GM12878 (cell line): Measurements from ENCODE around the gene PLP2. TPM values are rescaled to one million over a fixed set of nuclear protein-coding genes. Genes with fewer than 3 reads are reported as not detected.

Source experiments
- ATAC-seq: fragments of 200-7000 bp; cut with Tn5 transposase; 3 replicates; pipeline ENCODE4 v1.9.1; 2020; ENCODE audit warnings: mild to moderate bottlenecking, moderate library complexity
- BruUV-seq: library from RNA; stranded (reverse); fragments of 400-500 nt; replicated peaks from 2 replicates; lab custom pipeline; 2021; lab: Mats Ljungman, UMichigan
- CTCF ChIA-PET: fragments of 300-600 bp; sonication (Branson Sonifier 250); formaldehyde crosslinking; extraction: SDS; loops from one replicate; lab custom pipeline; 2021; ENCODE audit warnings: inconsistent platforms; lab: Yijun Ruan, JAX
- POLR2A ChIA-PET: fragments of 350-600 bp; formaldehyde crosslinking; extraction: SDS; loops from one replicate; lab custom pipeline; 2021; ENCODE audit warnings: inconsistent platforms; lab: Charles Lee
- RAD21 ChIA-PET: fragments of 300-600 bp; sonication (Branson Sonifier 250); formaldehyde crosslinking; loops from one replicate; lab custom pipeline; 2023; ENCODE audit warnings: antibody characterized with exemption; ENCODE audit not compliant: unreplicated experiment; lab: Charles Lee
- SMC1A ChIA-PET: fragments of 300-600 bp; sonication (Branson Sonifier 250); formaldehyde crosslinking; loops from one replicate; lab custom pipeline; 2023; ENCODE audit not compliant: unreplicated experiment, uncharacterized antibody; lab: Charles Lee
- DNase-seq: peaks from one replicate; pipeline ENCODE4 v3.0.0-alpha.2; 2011; ENCODE audit warnings: low read depth, low spot score
- FAIRE-seq: peaks from 3 replicates; lab custom pipeline; 2011; peaks lifted over from hg19 to GRCh38; lab: Jason Lieb, UNC
- H2AFZ ChIP-seq: 2 replicates; pipeline ENCODE4 v1.6.0; 2011; ENCODE audit warnings: low read depth, low read length, control low read depth; ENCODE audit not compliant: control insufficient read depth
- H3K27ac ChIP-seq: 2 replicates; pipeline ENCODE4 v1.5.1; 2011; ENCODE audit warnings: control low read depth; ENCODE audit not compliant: control insufficient read depth, insufficient read depth
- H3K27me3 ChIP-seq, 2 experiments: replicated peaks in 1 of 2; 2 replicates each; pipeline versions ENCODE4 v1.6.0 to v1.6.1; 2011; ENCODE audit warnings: low read length in 1 of 2; ENCODE audit not compliant: control insufficient read depth in 2 of 2, insufficient read depth in 2 of 2
- H3K36me3 ChIP-seq, 2 experiments: 2 replicates each; pipeline ENCODE4 v1.5.1; 2011; ENCODE audit warnings: low read length in 1 of 2; ENCODE audit not compliant: control insufficient read depth in 2 of 2, insufficient read depth in 2 of 2
- H3K4me1 ChIP-seq: 2 replicates; pipeline ENCODE4 v1.6.1; 2011; ENCODE audit warnings: mild to moderate bottlenecking, low read length, moderate library complexity, mixed read lengths; ENCODE audit not compliant: control insufficient read depth, insufficient read depth
- H3K4me2 ChIP-seq: 2 replicates; pipeline ENCODE4 v1.6.0; 2011; ENCODE audit warnings: control low read depth; ENCODE audit not compliant: control insufficient read depth, insufficient read depth
- H3K4me3 ChIP-seq: fragments of 200-600 bp; sonication (generic); 2 replicates; pipeline ENCODE4 v1.5.1; 2016
- H3K79me2 ChIP-seq: 2 replicates; pipeline ENCODE4 v1.6.0; 2011; ENCODE audit warnings: low read length; ENCODE audit not compliant: control insufficient read depth, insufficient read depth
- H3K9ac ChIP-seq: 2 replicates; pipeline ENCODE4 v1.8.0; 2011; ENCODE audit warnings: low read length, control low read depth, mixed read lengths; ENCODE audit not compliant: control insufficient read depth, insufficient read depth
- H3K9me3 ChIP-seq: replicated peaks from 3 replicates; pipeline ENCODE4 v1.5.1; 2011; ENCODE audit warnings: mild to moderate bottlenecking, low read length; ENCODE audit not compliant: control insufficient read depth, insufficient read depth
- H4K20me1 ChIP-seq: 2 replicates; pipeline ENCODE4 v1.6.0; 2011; ENCODE audit not compliant: control insufficient read depth, insufficient read depth
- EGR1 ChIP-seq, 2 experiments: IDR thresholded peaks; 1 replicate in 1 of 2; 2 replicates in 1 of 2; pipeline ENCODE4 v1.6.1; 2011 to 2012; ENCODE audit warnings: low read depth in 2 of 2, low read length in 2 of 2, borderline replicate concordance in 1 of 2, mild to moderate bottlenecking in 1 of 2, moderate library complexity in 1 of 2
- HDGF ChIP-seq: fragments of 450-650 bp; IDR thresholded peaks from 2 replicates; pipeline ENCODE4 v1.6.1; 2016; ENCODE audit warnings: antibody characterized with exemption
- KDM1A ChIP-seq: fragments of 200-600 bp; sonication (generic); IDR thresholded peaks from 2 replicates; pipeline ENCODE4 v1.6.1; 2016; ENCODE audit warnings: borderline replicate concordance
- KLF5 ChIP-seq: fragments of 450-650 bp; IDR thresholded peaks from 2 replicates; pipeline ENCODE4 v1.6.1; 2014; ENCODE audit warnings: mild to moderate bottlenecking; ENCODE audit not compliant: partially characterized antibody
- POU2F2 ChIP-seq: IDR thresholded peaks from 3 replicates; pipeline ENCODE4 v1.6.1; 2011; ENCODE audit warnings: low read depth, mild to moderate bottlenecking, low read length, borderline replicate concordance
- ZNF217 ChIP-seq: fragments of 450-650 bp; IDR thresholded peaks from 2 replicates; pipeline ENCODE4 v1.6.1; 2017; ENCODE audit warnings: antibody characterized with exemption, mild to moderate bottlenecking
- ZNF274 ChIP-seq: IDR thresholded peaks from one replicate; pipeline ENCODE4 v1.8.0; 2011; ENCODE audit not compliant: insufficient read length, insufficient read depth
- WGBS: methylation state at CpG from one replicate; pipeline ENCODE4 v1.1.6; 2016; ENCODE audit warnings: low lambda C conversion rate; ENCODE audit not compliant: insufficient replicate concordance, insufficient coverage; ENCODE audit errors: missing lambda C conversion rate; 5-methylcytosine and 5-hydroxymethylcytosine counted together
- in situ Hi-C: fragments of 300-500 bp; cut with MboI; formaldehyde crosslinking; loops from 9 replicates; pipeline ENCODE4 v1.14.3; 2018; ENCODE audit warnings: mixed read lengths
- intact Hi-C: fragments of 100-400 bp; cut with micrococcal nuclease; formaldehyde crosslinking; loops from one replicate; pipeline ENCODE4 v1.14.2; 2022; ENCODE audit not compliant: unreplicated experiment
- polyA plus RNA-seq, 11 experiments: library from polyadenylated mRNA; depleted of rRNA in 4 of 11; unstranded in 6 of 11; stranded (reverse) in 5 of 11; fragments of >200 nt; fragmentation: Nextera tagmentation in 4 of 11; fragmentation: Illumina TruSeq in 1 of 11; extraction: Ambion mirVana in 4 of 11; extraction: Trizol in 1 of 11; gene quantifications; 1 replicate in 1 of 11; 2 replicates in 10 of 11; pipeline versions ENCODE4 v1.2.1 to v1.2.3, GENCODE V29; 2011 to 2016; ENCODE audit warnings: inconsistent platforms in 2 of 11, missing spikeins in 2 of 11, low read depth in 1 of 11
- total RNA-seq, 4 experiments: library from RNA; depleted of rRNA in 3 of 4; stranded (reverse); fragments of >200 nt in 3 of 4; fragmentation: Illumina TruSeq in 1 of 4; extraction: Trizol in 1 of 4; gene quantifications; 2 replicates each; pipeline versions ENCODE4 v1.2.1 to v1.2.3, GENCODE V29; 2013 to 2021
- TF ChIP-seq, protein P1 (sequence below): fragments of 150-350 bp; IDR thresholded peaks from 2 replicates; pipeline ENCODE4 v1.6.1; 2016; ENCODE audit warnings: low read depth, low read length
- TF ChIP-seq, protein P2 (sequence below): IDR thresholded peaks from 2 replicates; pipeline ENCODE4 v1.6.1; 2012; ENCODE audit warnings: low read depth, low read length, improper control_type of control experiment
- TF ChIP-seq, protein P3 (sequence below): IDR thresholded peaks from 2 replicates; pipeline ENCODE4 v1.6.1; 2012; ENCODE audit warnings: low read depth, low read length, improper control_type of control experiment
- TF ChIP-seq, protein P4 (sequence below): IDR thresholded peaks from 2 replicates; pipeline ENCODE4 v1.6.1; 2012; ENCODE audit warnings: low read length, inconsistent platforms
- TF ChIP-seq, protein P5 (sequence below): fragments of 450-650 bp; IDR thresholded peaks from 2 replicates; pipeline ENCODE4 v1.6.1; 2017; ENCODE audit warnings: mild to moderate bottlenecking, low read depth, inconsistent platforms; ENCODE audit not compliant: poor library complexity, severe bottlenecking

Gene PLP2
- total and polyA plus RNA-seq, 10 of the 15 experiments (the other 5 are each of a cell fraction or from before 2014, with no cell fraction given) = 56.6 to 177 (median 99.3) TPM

DNA sequence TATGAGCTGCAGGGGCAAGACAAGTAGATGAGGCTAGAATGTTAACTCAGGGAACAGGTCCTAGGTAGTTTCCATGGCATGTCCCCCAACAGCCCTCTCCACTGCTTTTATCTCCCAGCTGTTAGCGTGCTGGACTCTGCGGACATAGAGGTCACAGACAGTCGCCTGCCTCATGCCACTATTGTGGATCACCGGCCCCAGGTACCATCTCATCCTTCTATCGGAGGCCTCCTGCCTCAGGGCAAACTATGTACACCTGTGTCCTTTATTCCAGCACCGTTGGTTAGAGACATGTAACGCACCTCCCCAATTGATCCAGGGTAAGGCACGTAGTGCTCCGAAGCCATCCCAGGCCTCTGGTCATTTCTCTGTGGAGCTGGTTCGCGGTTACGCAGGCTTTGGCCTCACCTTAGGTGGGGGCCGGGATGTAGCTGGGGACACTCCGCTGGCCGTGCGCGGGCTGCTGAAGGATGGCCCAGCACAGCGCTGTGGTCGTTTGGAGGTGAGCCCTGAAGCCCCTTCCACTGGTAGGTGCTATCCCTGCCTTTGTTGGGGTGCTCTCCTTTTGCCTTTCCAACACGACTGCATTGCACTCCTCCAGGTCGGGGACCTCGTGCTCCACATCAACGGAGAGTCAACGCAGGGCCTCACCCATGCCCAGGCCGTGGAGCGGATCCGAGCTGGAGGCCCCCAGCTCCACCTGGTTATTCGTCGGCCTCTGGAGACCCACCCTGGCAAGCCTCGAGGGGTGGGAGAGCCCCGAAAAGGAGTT is 6.9 kb upstream of the PLP2 start:
- Histone ChIP-seq H3K4me3 (no peak overlapping the region), H3K79me2 (no peaks in the 10 kb centered on the region), H3K9ac (no peak overlapping the region), H3K4me1 (peaks cover 9% of the 10 kb centered on the region), H4K20me1 (no peaks in the 10 kb centered on the region), H3K27me3 (no peaks in the 10 kb centered on the region), H2AFZ (no peak overlapping the region), H3K27ac (no peak overlapping the region), H3K9me3 (no peaks in the 10 kb centered on the region; the same call in 2 of the 3 replicates), H3K4me2 (no peak overlapping the region), H3K36me3 (no peaks in the 10 kb centered on the region)
- DNase-seq (no peak), ATAC-seq (no peak), FAIRE-seq (no peak)
- intact Hi-C loops (no loop called here), in situ Hi-C loops (no loop called here)
- POLR2A ChIA-PET = interaction anchor here (0.6 to 1.0 kb wide), 2 partner anchors 20 to 104 kb away, joined by 3 read pairs; no protein-coding TSS in a partner anchor
- BruUV-seq = no TSS peak
- SMC1A ChIA-PET = interaction anchor here (0.8 kb wide), 2 partner anchors 20 to 26 kb away, joined by 3 to 4 read pairs; no protein-coding TSS in a partner anchor
- CTCF ChIA-PET = interaction anchor here (0.9 to 5.2 kb wide), 7 partner anchors 9 to 85 kb away, joined by 3 to 57 read pairs (median 4); partner anchors contain the start of gene WDR45
- 77% methylated on average over 25 of the region's 31 CpGs for WGBS
- RAD21 ChIA-PET = interaction anchor here (1.5 kb wide), 1 partner anchor 26 kb away, joined by 7 read pairs; no protein-coding TSS in a partner anchor
- TF ChIP-seq ZNF274 = no peak
- TF ChIP-seq, protein P1, sequence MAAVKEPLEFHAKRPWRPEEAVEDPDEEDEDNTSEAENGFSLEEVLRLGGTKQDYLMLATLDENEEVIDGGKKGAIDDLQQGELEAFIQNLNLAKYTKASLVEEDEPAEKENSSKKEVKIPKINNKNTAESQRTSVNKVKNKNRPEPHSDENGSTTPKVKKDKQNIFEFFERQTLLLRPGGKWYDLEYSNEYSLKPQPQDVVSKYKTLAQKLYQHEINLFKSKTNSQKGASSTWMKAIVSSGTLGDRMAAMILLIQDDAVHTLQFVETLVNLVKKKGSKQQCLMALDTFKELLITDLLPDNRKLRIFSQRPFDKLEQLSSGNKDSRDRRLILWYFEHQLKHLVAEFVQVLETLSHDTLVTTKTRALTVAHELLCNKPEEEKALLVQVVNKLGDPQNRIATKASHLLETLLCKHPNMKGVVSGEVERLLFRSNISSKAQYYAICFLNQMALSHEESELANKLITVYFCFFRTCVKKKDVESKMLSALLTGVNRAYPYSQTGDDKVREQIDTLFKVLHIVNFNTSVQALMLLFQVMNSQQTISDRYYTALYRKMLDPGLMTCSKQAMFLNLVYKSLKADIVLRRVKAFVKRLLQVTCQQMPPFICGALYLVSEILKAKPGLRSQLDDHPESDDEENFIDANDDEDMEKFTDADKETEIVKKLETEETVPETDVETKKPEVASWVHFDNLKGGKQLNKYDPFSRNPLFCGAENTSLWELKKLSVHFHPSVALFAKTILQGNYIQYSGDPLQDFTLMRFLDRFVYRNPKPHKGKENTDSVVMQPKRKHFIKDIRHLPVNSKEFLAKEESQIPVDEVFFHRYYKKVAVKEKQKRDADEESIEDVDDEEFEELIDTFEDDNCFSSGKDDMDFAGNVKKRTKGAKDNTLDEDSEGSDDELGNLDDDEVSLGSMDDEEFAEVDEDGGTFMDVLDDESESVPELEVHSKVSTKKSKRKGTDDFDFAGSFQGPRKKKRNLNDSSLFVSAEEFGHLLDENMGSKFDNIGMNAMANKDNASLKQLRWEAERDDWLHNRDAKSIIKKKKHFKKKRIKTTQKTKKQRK = no peak
- no peak for TF ChIP-seq POU2F2
- TF ChIP-seq, protein P2, sequence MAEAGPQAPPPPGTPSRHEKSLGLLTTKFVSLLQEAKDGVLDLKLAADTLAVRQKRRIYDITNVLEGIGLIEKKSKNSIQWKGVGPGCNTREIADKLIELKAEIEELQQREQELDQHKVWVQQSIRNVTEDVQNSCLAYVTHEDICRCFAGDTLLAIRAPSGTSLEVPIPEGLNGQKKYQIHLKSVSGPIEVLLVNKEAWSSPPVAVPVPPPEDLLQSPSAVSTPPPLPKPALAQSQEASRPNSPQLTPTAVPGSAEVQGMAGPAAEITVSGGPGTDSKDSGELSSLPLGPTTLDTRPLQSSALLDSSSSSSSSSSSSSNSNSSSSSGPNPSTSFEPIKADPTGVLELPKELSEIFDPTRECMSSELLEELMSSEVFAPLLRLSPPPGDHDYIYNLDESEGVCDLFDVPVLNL = no peak
- no peak for TF ChIP-seq EGR1 (IDR thresholded peaks at IDR 0.05; ENCODE audit: borderline replicate concordance in 1 of 2, low read depth in 2 of 2, low read length in 2 of 2)
- no peak for TF ChIP-seq KLF5
- TF ChIP-seq KDM1A = no peak
- no peak for TF ChIP-seq ZNF217
- TF ChIP-seq HDGF = no peak
- TF ChIP-seq, protein P3, sequence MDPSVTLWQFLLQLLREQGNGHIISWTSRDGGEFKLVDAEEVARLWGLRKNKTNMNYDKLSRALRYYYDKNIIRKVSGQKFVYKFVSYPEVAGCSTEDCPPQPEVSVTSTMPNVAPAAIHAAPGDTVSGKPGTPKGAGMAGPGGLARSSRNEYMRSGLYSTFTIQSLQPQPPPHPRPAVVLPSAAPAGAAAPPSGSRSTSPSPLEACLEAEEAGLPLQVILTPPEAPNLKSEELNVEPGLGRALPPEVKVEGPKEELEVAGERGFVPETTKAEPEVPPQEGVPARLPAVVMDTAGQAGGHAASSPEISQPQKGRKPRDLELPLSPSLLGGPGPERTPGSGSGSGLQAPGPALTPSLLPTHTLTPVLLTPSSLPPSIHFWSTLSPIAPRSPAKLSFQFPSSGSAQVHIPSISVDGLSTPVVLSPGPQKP = no peak
- TF ChIP-seq, protein P4, sequence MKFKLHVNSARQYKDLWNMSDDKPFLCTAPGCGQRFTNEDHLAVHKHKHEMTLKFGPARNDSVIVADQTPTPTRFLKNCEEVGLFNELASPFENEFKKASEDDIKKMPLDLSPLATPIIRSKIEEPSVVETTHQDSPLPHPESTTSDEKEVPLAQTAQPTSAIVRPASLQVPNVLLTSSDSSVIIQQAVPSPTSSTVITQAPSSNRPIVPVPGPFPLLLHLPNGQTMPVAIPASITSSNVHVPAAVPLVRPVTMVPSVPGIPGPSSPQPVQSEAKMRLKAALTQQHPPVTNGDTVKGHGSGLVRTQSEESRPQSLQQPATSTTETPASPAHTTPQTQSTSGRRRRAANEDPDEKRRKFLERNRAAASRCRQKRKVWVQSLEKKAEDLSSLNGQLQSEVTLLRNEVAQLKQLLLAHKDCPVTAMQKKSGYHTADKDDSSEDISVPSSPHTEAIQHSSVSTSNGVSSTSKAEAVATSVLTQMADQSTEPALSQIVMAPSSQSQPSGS = no peak
- TF ChIP-seq, protein P5, sequence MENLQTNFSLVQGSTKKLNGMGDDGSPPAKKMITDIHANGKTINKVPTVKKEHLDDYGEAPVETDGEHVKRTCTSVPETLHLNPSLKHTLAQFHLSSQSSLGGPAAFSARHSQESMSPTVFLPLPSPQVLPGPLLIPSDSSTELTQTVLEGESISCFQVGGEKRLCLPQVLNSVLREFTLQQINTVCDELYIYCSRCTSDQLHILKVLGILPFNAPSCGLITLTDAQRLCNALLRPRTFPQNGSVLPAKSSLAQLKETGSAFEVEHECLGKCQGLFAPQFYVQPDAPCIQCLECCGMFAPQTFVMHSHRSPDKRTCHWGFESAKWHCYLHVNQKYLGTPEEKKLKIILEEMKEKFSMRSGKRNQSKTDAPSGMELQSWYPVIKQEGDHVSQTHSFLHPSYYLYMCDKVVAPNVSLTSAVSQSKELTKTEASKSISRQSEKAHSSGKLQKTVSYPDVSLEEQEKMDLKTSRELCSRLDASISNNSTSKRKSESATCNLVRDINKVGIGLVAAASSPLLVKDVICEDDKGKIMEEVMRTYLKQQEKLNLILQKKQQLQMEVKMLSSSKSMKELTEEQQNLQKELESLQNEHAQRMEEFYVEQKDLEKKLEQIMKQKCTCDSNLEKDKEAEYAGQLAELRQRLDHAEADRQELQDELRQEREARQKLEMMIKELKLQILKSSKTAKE = no peak
